GM19372 (cell line): ENCODE data around the gene PTPRM.

Experiments used
- ATAC-seq: cut with Tn5 transposase; IDR thresholded peaks from one replicate; pipeline ENCODE4 v1.9.1; 2021; ENCODE audit warnings: mild to moderate bottlenecking, low read depth, moderate library complexity; ENCODE audit not compliant: unreplicated experiment

The PTPRM gene

GRCh38 chr18:7749510-7749981, 182.4 kb downstream of the PTPRM start:
- ATAC-seq: no peak

GRCh38 chr18:7750095-7750663, 183.1 kb downstream of the PTPRM start:
- ATAC-seq: no peak

- ATAC-seq: no peak
Observed at GRCh38 chr18:7750966-7751365, 183.8 kb downstream of the PTPRM start.

GRCh38 chr18:7754258-7754657, 187.1 kb downstream of the PTPRM start:
- ATAC-seq: no peak

GRCh38 chr18:7754725-7755181, 187.6 kb downstream of the PTPRM start:
- ATAC-seq: no peak

- no peak for ATAC-seq
Observed at GRCh38 chr18:7755753-7756475, 188.8 kb downstream of the PTPRM start.

- ATAC-seq: no peak
Observed at GRCh38 chr18:7757175-7757574, 190.1 kb downstream of the PTPRM start.

GRCh38 chr18:7758764-7759163, 191.6 kb downstream of the PTPRM start:
- ATAC-seq: no peak

GRCh38 chr18:7760967-7761948, 194.1 kb downstream of the PTPRM start:
- ATAC-seq: no peak

- no peak for ATAC-seq
Observed at GRCh38 chr18:7764405-7764804, 197.3 kb downstream of the PTPRM start.

GRCh38 chr18:7766346-7766745, 199.2 kb downstream of the PTPRM start:
- ATAC-seq: no peak

GRCh38 chr18:7766817-7767216, 199.7 kb downstream of the PTPRM start:
- ATAC-seq: no peak

GRCh38 chr18:7770908-7771307, 203.8 kb downstream of the PTPRM start:
- no peak for ATAC-seq

- no peak for ATAC-seq
Observed at GRCh38 chr18:7772510-7772888, 205.4 kb downstream of the PTPRM start.

GRCh38 chr18:7772951-7773350, 205.8 kb downstream of the PTPRM start:
- ATAC-seq: no peak

GRCh38 chr18:7775128-7775527, 208.0 kb downstream of the PTPRM start:
- ATAC-seq: no peak

GRCh38 chr18:7775843-7776242, 208.7 kb downstream of the PTPRM start:
- no peak for ATAC-seq

- no peak for ATAC-seq
Observed at GRCh38 chr18:7778181-7778580, 211.1 kb downstream of the PTPRM start.

- ATAC-seq: no peak
Observed at GRCh38 chr18:7779211-7779610, 212.1 kb downstream of the PTPRM start.

GRCh38 chr18:7784171-7784570, 217.1 kb downstream of the PTPRM start:
- ATAC-seq: no peak

GRCh38 chr18:7786569-7786968, 219.5 kb downstream of the PTPRM start:
- ATAC-seq: no peak
